GM12892 (cell line): ENCODE measurements around the gene DLG1.

Experiments used
- POLR2A ChIP-seq: IDR thresholded peaks from 2 replicates; pipeline ENCODE4 v1.6.1; 2011; ENCODE audit warnings: low read depth, low read length, control low read depth
- POLR2AphosphoS5 ChIP-seq: IDR thresholded peaks from 2 replicates; pipeline ENCODE4 v1.6.1; 2011; ENCODE audit warnings: low read depth, low read length, control low read depth
- TAF1 ChIP-seq: IDR thresholded peaks from 2 replicates; pipeline ENCODE4 v1.6.1; 2011; ENCODE audit warnings: low read depth, mild to moderate bottlenecking, control low read depth, low read length, borderline replicate concordance

DNA sequence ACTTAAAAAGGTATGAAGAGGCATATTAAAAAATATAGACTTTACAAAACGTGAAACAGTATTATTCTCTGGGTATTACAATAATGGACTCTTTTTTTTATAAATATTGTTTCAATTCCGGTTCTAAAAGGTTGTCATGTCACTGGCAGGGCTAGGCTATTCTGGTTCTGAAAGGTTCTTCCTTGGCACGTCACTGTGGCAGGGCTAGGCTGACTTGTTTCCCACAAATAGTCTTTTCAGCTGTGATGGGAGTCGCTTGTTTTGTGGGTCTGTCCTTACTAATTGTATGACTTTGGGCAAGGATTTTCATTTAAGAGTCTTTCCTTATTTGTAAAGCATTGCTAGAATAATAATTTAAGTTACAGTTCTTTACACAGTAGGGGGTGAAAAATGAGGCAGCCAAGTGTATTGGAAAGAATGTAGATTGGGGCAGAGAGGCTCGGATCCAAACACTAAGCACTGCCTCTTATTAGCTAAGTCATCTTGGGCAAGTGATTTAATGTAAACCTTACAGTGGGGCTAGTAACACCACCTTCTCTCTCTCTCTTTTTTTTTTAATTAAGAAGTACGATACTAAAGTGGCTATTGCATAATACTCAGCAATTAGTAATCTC is 256.4 kb downstream of the DLG1 start:
- TF ChIP-seq POLR2A (no peak), POLR2AphosphoS5 (no peak), TAF1 (no peak)
